ENCODE results near the gene DYDC2.

GRCh38 chr10:80409121-80409520 is 52.5 kb downstream of the DYDC2 start:
- TF ChIP-seq, protein P1, sequence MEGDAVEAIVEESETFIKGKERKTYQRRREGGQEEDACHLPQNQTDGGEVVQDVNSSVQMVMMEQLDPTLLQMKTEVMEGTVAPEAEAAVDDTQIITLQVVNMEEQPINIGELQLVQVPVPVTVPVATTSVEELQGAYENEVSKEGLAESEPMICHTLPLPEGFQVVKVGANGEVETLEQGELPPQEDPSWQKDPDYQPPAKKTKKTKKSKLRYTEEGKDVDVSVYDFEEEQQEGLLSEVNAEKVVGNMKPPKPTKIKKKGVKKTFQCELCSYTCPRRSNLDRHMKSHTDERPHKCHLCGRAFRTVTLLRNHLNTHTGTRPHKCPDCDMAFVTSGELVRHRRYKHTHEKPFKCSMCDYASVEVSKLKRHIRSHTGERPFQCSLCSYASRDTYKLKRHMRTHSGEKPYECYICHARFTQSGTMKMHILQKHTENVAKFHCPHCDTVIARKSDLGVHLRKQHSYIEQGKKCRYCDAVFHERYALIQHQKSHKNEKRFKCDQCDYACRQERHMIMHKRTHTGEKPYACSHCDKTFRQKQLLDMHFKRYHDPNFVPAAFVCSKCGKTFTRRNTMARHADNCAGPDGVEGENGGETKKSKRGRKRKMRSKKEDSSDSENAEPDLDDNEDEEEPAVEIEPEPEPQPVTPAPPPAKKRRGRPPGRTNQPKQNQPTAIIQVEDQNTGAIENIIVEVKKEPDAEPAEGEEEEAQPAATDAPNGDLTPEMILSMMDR (conservative IDR thresholded peaks at IDR 0.05; ENCODE audit: low read depth, low read length): no peak
- TF ChIP-seq USF2 (IDR thresholded peaks at IDR 0.05; ENCODE audit: low read depth, low read length) (no peak), RAD21 (IDR thresholded peaks at IDR 0.05; ENCODE audit: low read length) (no peak), CEBPB (IDR thresholded peaks at IDR 0.05; ENCODE audit: low read depth, low read length) (no peak), MAFK (IDR thresholded peaks at IDR 0.05; ENCODE audit: low read depth, low read length) (no peak), RFX5 (IDR thresholded peaks at IDR 0.05; ENCODE audit: low read depth, low read length) (no peak), CHD1 (IDR thresholded peaks at IDR 0.05; ENCODE audit: low read depth, low read length) (no peak), SMC3 (IDR thresholded peaks at IDR 0.05; ENCODE audit: low read depth, low read length) (no peak), POLR2A (IDR thresholded peaks at IDR 0.05; ENCODE audit: low read depth, low read length) (no peak), FOS (IDR thresholded peaks at IDR 0.05; ENCODE audit: low read depth, low read length) (no peak), RCOR1 (IDR thresholded peaks at IDR 0.05; ENCODE audit: insufficient replicate concordance, low read length) (no peak), ELK1 (IDR thresholded peaks at IDR 0.05; ENCODE audit: borderline replicate concordance, low read depth, low read length) (no peak), MAZ (IDR thresholded peaks at IDR 0.05; ENCODE audit: borderline replicate concordance, low read depth, low read length) (no peak), MXI1 (IDR thresholded peaks at IDR 0.05; ENCODE audit: borderline replicate concordance, low read depth, low read length) (no peak)
